Measurements from ENCODE around the gene LIN7A.

LIN7A gene

GRCh38 chr12:80937391-80938238 lies at the start of gene LIN7A:
TSS of gene LIN7A (minus strand) at chr12:80937934. CDS start at chr12:80937722, 212 bp downstream.
- no peaks in the 10 kb centered on the region for H3K9me3 ChIP-seq (ENCODE audit: control insufficient read depth in 5 of 5, low read length in 5 of 5)
- peaks cover 0 to 3% (median 0%) of the 10 kb centered on the region in 5 donors for H3K27me3 ChIP-seq (ENCODE audit: control insufficient read depth in 5 of 5, insufficient read depth in 4 of 5, low read length in 5 of 5)
- H3K9ac ChIP-seq (ENCODE audit: low read length in 5 of 5), result peak within 1 kb of the TSS in 4 of 5 donors; percentile 53 to 76 (median 62)
- H3K4me1 ChIP-seq (ENCODE audit: control insufficient read depth in 5 of 5, insufficient read depth in 5 of 5, low read length in 5 of 5), result peaks cover 0 to 18% (median 11%) of the 10 kb centered on the region in 5 donors
- H3K4me3 ChIP-seq (ENCODE audit: low read depth in 1 of 5, low read length in 5 of 5), result peak within 1 kb of the TSS; percentile 76 to 83 (median 81)
- H3K27ac ChIP-seq (ENCODE audit: low read depth, low read length), result peak within 1 kb of the TSS; percentile 54
- no peaks in the 10 kb centered on the region for H3K36me3 ChIP-seq (ENCODE audit: control insufficient read depth in 5 of 5, insufficient read depth in 5 of 5, low read length in 5 of 5)

GRCh38 chr12:80986224-80986623 lies 48.5 kb upstream of the LIN7A start:
- Histone ChIP-seq H3K27ac (ENCODE audit: low read depth, low read length) (peak overlapping the region; percentile 38), H3K27me3 (ENCODE audit: control insufficient read depth in 5 of 5, insufficient read depth in 4 of 5, low read length in 5 of 5) (no peaks in the 10 kb centered on the region)

GRCh38 chr12:80979816-80980215 lies 42.1 kb upstream of the LIN7A start:
- no peaks in the 10 kb centered on the region for H3K9me3 ChIP-seq (ENCODE audit: control insufficient read depth in 5 of 5, low read length in 5 of 5)
- no peak overlapping the region for H3K9ac ChIP-seq (ENCODE audit: low read length in 5 of 5)
- H3K4me3 ChIP-seq (ENCODE audit: low read depth in 1 of 5, low read length in 5 of 5), result no peak overlapping the region
- no peak overlapping the region for H3K27ac ChIP-seq (ENCODE audit: low read depth, low read length)
- no peaks in the 10 kb centered on the region for H3K36me3 ChIP-seq (ENCODE audit: control insufficient read depth in 5 of 5, insufficient read depth in 5 of 5, low read length in 5 of 5)
- no peaks in the 10 kb centered on the region for H3K4me1 ChIP-seq (ENCODE audit: control insufficient read depth in 5 of 5, insufficient read depth in 5 of 5, low read length in 5 of 5)
- H3K27me3 ChIP-seq (ENCODE audit: control insufficient read depth in 5 of 5, insufficient read depth in 4 of 5, low read length in 5 of 5), result no peaks in the 10 kb centered on the region

More at GRCh38 chr12:80986224-80986623, 48.5 kb upstream of the LIN7A start:
- Histone ChIP-seq H3K36me3 (ENCODE audit: control insufficient read depth in 5 of 5, insufficient read depth in 5 of 5, low read length in 5 of 5) (no peaks in the 10 kb centered on the region), H3K4me3 (ENCODE audit: low read depth in 1 of 5, low read length in 5 of 5) (no peak overlapping the region), H3K4me1 (ENCODE audit: control insufficient read depth in 5 of 5, insufficient read depth in 5 of 5, low read length in 5 of 5) (peaks cover 0 to 9% (median 0%) of the 10 kb centered on the region in 5 donors), H3K9ac (ENCODE audit: low read length in 5 of 5) (no peak overlapping the region), H3K9me3 (ENCODE audit: control insufficient read depth in 5 of 5, low read length in 5 of 5) (no peaks in the 10 kb centered on the region)

- Histone ChIP-seq H3K27me3 (ENCODE audit: control insufficient read depth in 5 of 5, insufficient read depth in 4 of 5, low read length in 5 of 5) (no peaks in the 10 kb centered on the region), H3K9ac (ENCODE audit: low read length in 5 of 5) (no peak overlapping the region), H3K27ac (ENCODE audit: low read depth, low read length) (no peak overlapping the region), H3K4me3 (ENCODE audit: low read depth in 1 of 5, low read length in 5 of 5) (no peak overlapping the region), H3K36me3 (ENCODE audit: control insufficient read depth in 5 of 5, insufficient read depth in 5 of 5, low read length in 5 of 5) (no peaks in the 10 kb centered on the region), H3K9me3 (ENCODE audit: control insufficient read depth in 5 of 5, low read length in 5 of 5) (no peaks in the 10 kb centered on the region), H3K4me1 (ENCODE audit: control insufficient read depth in 5 of 5, insufficient read depth in 5 of 5, low read length in 5 of 5) (no peaks in the 10 kb centered on the region)
Observed at GRCh38 chr12:80979251-80979650, 41.5 kb upstream of the LIN7A start.

GRCh38 chr12:80977346-80977745 lies 39.6 kb upstream of the LIN7A start:
- H3K9ac ChIP-seq (ENCODE audit: low read length in 5 of 5), result no peak overlapping the region
- H3K27ac ChIP-seq (ENCODE audit: low read depth, low read length), result no peak overlapping the region
- H3K9me3 ChIP-seq (ENCODE audit: control insufficient read depth in 5 of 5, low read length in 5 of 5), result no peaks in the 10 kb centered on the region
- no peaks in the 10 kb centered on the region for H3K36me3 ChIP-seq (ENCODE audit: control insufficient read depth in 5 of 5, insufficient read depth in 5 of 5, low read length in 5 of 5)
- no peaks in the 10 kb centered on the region for H3K4me1 ChIP-seq (ENCODE audit: control insufficient read depth in 5 of 5, insufficient read depth in 5 of 5, low read length in 5 of 5)
- no peak overlapping the region for H3K4me3 ChIP-seq (ENCODE audit: low read depth in 1 of 5, low read length in 5 of 5)
- no peaks in the 10 kb centered on the region for H3K27me3 ChIP-seq (ENCODE audit: control insufficient read depth in 5 of 5, insufficient read depth in 4 of 5, low read length in 5 of 5)

- Histone ChIP-seq H3K9me3 (ENCODE audit: control insufficient read depth in 5 of 5, low read length in 5 of 5) (no peaks in the 10 kb centered on the region), H3K27me3 (ENCODE audit: control insufficient read depth in 5 of 5, insufficient read depth in 4 of 5, low read length in 5 of 5) (no peaks in the 10 kb centered on the region), H3K27ac (ENCODE audit: low read depth, low read length) (no peak overlapping the region), H3K4me1 (ENCODE audit: control insufficient read depth in 5 of 5, insufficient read depth in 5 of 5, low read length in 5 of 5) (peaks cover 0 to 7% (median 0%) of the 10 kb centered on the region in 5 donors), H3K4me3 (ENCODE audit: low read depth in 1 of 5, low read length in 5 of 5) (no peak overlapping the region), H3K36me3 (ENCODE audit: control insufficient read depth in 5 of 5, insufficient read depth in 5 of 5, low read length in 5 of 5) (no peaks in the 10 kb centered on the region), H3K9ac (ENCODE audit: low read length in 5 of 5) (no peak overlapping the region)
Observed at GRCh38 chr12:80968326-80968725, 30.6 kb upstream of the LIN7A start.

GRCh38 chr12:80967565-80967964 lies 29.8 kb upstream of the LIN7A start:
- H3K27ac ChIP-seq (ENCODE audit: low read depth, low read length), result no peak overlapping the region
- no peaks in the 10 kb centered on the region for H3K36me3 ChIP-seq (ENCODE audit: control insufficient read depth in 5 of 5, insufficient read depth in 5 of 5, low read length in 5 of 5)
- H3K9ac ChIP-seq (ENCODE audit: low read length in 5 of 5), result no peak overlapping the region
- H3K4me1 ChIP-seq (ENCODE audit: control insufficient read depth in 5 of 5, insufficient read depth in 5 of 5, low read length in 5 of 5), result peaks cover 0 to 7% (median 0%) of the 10 kb centered on the region in 5 donors
- H3K9me3 ChIP-seq (ENCODE audit: control insufficient read depth in 5 of 5, low read length in 5 of 5), result no peaks in the 10 kb centered on the region
- no peak overlapping the region for H3K4me3 ChIP-seq (ENCODE audit: low read depth in 1 of 5, low read length in 5 of 5)
- no peaks in the 10 kb centered on the region for H3K27me3 ChIP-seq (ENCODE audit: control insufficient read depth in 5 of 5, insufficient read depth in 4 of 5, low read length in 5 of 5)

GRCh38 chr12:80966001-80966400 lies 28.3 kb upstream of the LIN7A start:
- peaks cover 0 to 7% (median 0%) of the 10 kb centered on the region in 5 donors for H3K4me1 ChIP-seq (ENCODE audit: control insufficient read depth in 5 of 5, insufficient read depth in 5 of 5, low read length in 5 of 5)
- no peak overlapping the region for H3K27ac ChIP-seq (ENCODE audit: low read depth, low read length)
- H3K27me3 ChIP-seq (ENCODE audit: control insufficient read depth in 5 of 5, insufficient read depth in 4 of 5, low read length in 5 of 5), result no peaks in the 10 kb centered on the region

GRCh38 chr12:80958162-80958561 lies 20.4 kb upstream of the LIN7A start:
- Histone ChIP-seq H3K27ac (ENCODE audit: low read depth, low read length) (no peak overlapping the region), H3K9me3 (ENCODE audit: control insufficient read depth in 5 of 5, low read length in 5 of 5) (no peaks in the 10 kb centered on the region), H3K27me3 (ENCODE audit: control insufficient read depth in 5 of 5, insufficient read depth in 4 of 5, low read length in 5 of 5) (no peaks in the 10 kb centered on the region), H3K4me1 (ENCODE audit: control insufficient read depth in 5 of 5, insufficient read depth in 5 of 5, low read length in 5 of 5) (peaks cover 0 to under 1% (median 0%) of the 10 kb centered on the region in 5 donors), H3K4me3 (ENCODE audit: low read depth in 1 of 5, low read length in 5 of 5) (no peak overlapping the region), H3K36me3 (ENCODE audit: control insufficient read depth in 5 of 5, insufficient read depth in 5 of 5, low read length in 5 of 5) (no peaks in the 10 kb centered on the region), H3K9ac (ENCODE audit: low read length in 5 of 5) (no peak overlapping the region)

More at GRCh38 chr12:80966001-80966400, 28.3 kb upstream of the LIN7A start:
- no peaks in the 10 kb centered on the region for H3K36me3 ChIP-seq (ENCODE audit: control insufficient read depth in 5 of 5, insufficient read depth in 5 of 5, low read length in 5 of 5)
- H3K9ac ChIP-seq (ENCODE audit: low read length in 5 of 5), result no peak overlapping the region
- H3K9me3 ChIP-seq (ENCODE audit: control insufficient read depth in 5 of 5, low read length in 5 of 5), result no peaks in the 10 kb centered on the region
- H3K4me3 ChIP-seq (ENCODE audit: low read depth in 1 of 5, low read length in 5 of 5), result no peak overlapping the region

GRCh38 chr12:80954857-80955520 lies 17.3 kb upstream of the LIN7A start:
- no peak overlapping the region for H3K4me3 ChIP-seq (ENCODE audit: low read depth in 1 of 5, low read length in 5 of 5)
- H3K36me3 ChIP-seq (ENCODE audit: control insufficient read depth in 5 of 5, insufficient read depth in 5 of 5, low read length in 5 of 5), result no peaks in the 10 kb centered on the region
- H3K9me3 ChIP-seq (ENCODE audit: control insufficient read depth in 5 of 5, low read length in 5 of 5), result no peaks in the 10 kb centered on the region
- no peaks in the 10 kb centered on the region for H3K27me3 ChIP-seq (ENCODE audit: control insufficient read depth in 5 of 5, insufficient read depth in 4 of 5, low read length in 5 of 5)
- H3K4me1 ChIP-seq (ENCODE audit: control insufficient read depth in 5 of 5, insufficient read depth in 5 of 5, low read length in 5 of 5), result peaks cover 0 to 4% (median 0%) of the 10 kb centered on the region in 5 donors
- H3K27ac ChIP-seq (ENCODE audit: low read depth, low read length), result no peak overlapping the region
- H3K9ac ChIP-seq (ENCODE audit: low read length in 5 of 5), result no peak overlapping the region
